Naive thymus-derived CD4-positive, alpha-beta T cell (primary cell): ENCODE data around the gene GPR183. TPM values are rescaled to one million over a fixed set of nuclear protein-coding genes. Genes with fewer than 3 reads are reported as not detected.

Source experiments
- ATAC-seq: fragments of 150-1000 bp; cut with Tn5 transposase; 2 replicates; pipeline ENCODE4 v1.10.0; 2021; ENCODE audit warnings: mild to moderate bottlenecking, moderate library complexity
- CTCF ChIA-PET: fragments of 350-600 bp; sonication (Branson Sonifier 250); formaldehyde crosslinking; loops from one replicate; lab custom pipeline; 2021; ENCODE audit warnings: antibody characterized with exemption; lab: Charles Lee
- POLR2A ChIA-PET: fragments of 350-600 bp; sonication (Branson Sonifier 250); formaldehyde crosslinking; loops from one replicate; lab custom pipeline; 2021; ENCODE audit warnings: antibody characterized with exemption, inconsistent platforms; lab: Charles Lee
- DNase-seq, 9 donors: peaks; one replicate each; pipeline versions ENCODE4 v3.0.0 to v3.0.0-alpha.2; 2020 to 2022; ENCODE audit warnings: mixed read lengths in 1 of 9
- H3K27ac ChIP-seq: one replicate; pipeline ENCODE4 v1.7.0; 2013; ENCODE audit warnings: mild to moderate bottlenecking, low read depth, low read length, moderate library complexity
- H3K27me3 ChIP-seq, 2 donors: one replicate each; pipeline ENCODE4 v1.7.0; 2013; ENCODE audit warnings: low read length in 2 of 2, mild to moderate bottlenecking in 2 of 2, moderate library complexity in 2 of 2; ENCODE audit not compliant: control insufficient read depth in 2 of 2, insufficient read depth in 2 of 2
- H3K36me3 ChIP-seq, 3 experiments: 1 replicate in 2 of 3; 2 replicates in 1 of 3; pipeline ENCODE4 v1.7.0; 2013; ENCODE audit warnings: low read length in 3 of 3, mild to moderate bottlenecking in 3 of 3, moderate library complexity in 1 of 3; ENCODE audit not compliant: insufficient read depth in 3 of 3, control insufficient read depth in 2 of 3
- H3K4me1 ChIP-seq, 2 donors: one replicate each; pipeline ENCODE4 v1.7.0; 2013; ENCODE audit warnings: low read length in 2 of 2, mild to moderate bottlenecking in 2 of 2, moderate library complexity in 1 of 2; ENCODE audit not compliant: control insufficient read depth in 2 of 2, insufficient read depth in 2 of 2
- H3K4me3 ChIP-seq: 2 replicates; pipeline ENCODE4 v1.7.0; 2013; ENCODE audit warnings: mild to moderate bottlenecking, low read length
- H3K9me3 ChIP-seq, 3 experiments: 1 replicate in 2 of 3; 2 replicates in 1 of 3; pipeline ENCODE4 v1.7.0; 2013; ENCODE audit warnings: low read length in 3 of 3; ENCODE audit not compliant: control insufficient read depth in 2 of 3
- H3K27ac Mint-ChIP-seq, 9 donors: one replicate each; pipeline ENCODE4 v1.8.0; 2020 to 2022; ENCODE audit warnings: mixed read lengths in 9 of 9, mild to moderate bottlenecking in 8 of 9, moderate library complexity in 5 of 9, inconsistent platforms in 2 of 9
- H3K27me3 Mint-ChIP-seq, 5 donors: one replicate each; pipeline ENCODE4 v1.8.0; 2021 to 2022; ENCODE audit warnings: mixed read lengths in 5 of 5, mild to moderate bottlenecking in 1 of 5
- H3K36me3 Mint-ChIP-seq, 5 donors: one replicate each; pipeline ENCODE4 v1.8.0; 2020 to 2022; ENCODE audit warnings: mixed read lengths in 5 of 5, mild to moderate bottlenecking in 3 of 5, inconsistent platforms in 1 of 5
- H3K4me1 Mint-ChIP-seq, 7 donors: one replicate each; pipeline ENCODE4 v1.8.0; 2020 to 2022; ENCODE audit warnings: mixed read lengths in 7 of 7, mild to moderate bottlenecking in 3 of 7, inconsistent platforms in 1 of 7
- H3K4me3 Mint-ChIP-seq, 10 donors: one replicate each; pipeline ENCODE4 v1.8.0; 2020 to 2022; ENCODE audit warnings: mild to moderate bottlenecking in 10 of 10, mixed read lengths in 10 of 10, moderate library complexity in 6 of 10, inconsistent platforms in 2 of 10
- H3K9me3 Mint-ChIP-seq, 11 donors: one replicate each; pipeline ENCODE4 v1.8.0; 2020 to 2022; ENCODE audit warnings: mixed read lengths in 11 of 11, mild to moderate bottlenecking in 4 of 11, inconsistent platforms in 1 of 11, moderate library complexity in 1 of 11
- intact Hi-C, 2 donors: fragments of 100-400 bp; cut with micrococcal nuclease; formaldehyde crosslinking; loops; one replicate each; pipeline ENCODE4 v1.15.1; 2023
- polyA plus RNA-seq, 2 donors: library from polyadenylated mRNA; unstranded; fragments of 300-500 nt; fragmentation: Illumina TruSeq; gene quantifications; one replicate each; pipeline ENCODE4 v1.2.3, GENCODE V29; 2021
- total RNA-seq, 6 experiments: library from RNA in 5 of 6; stranded (reverse) in 5 of 6; gene quantifications; 1 replicate in 5 of 6; 2 replicates in 1 of 6; pipeline ENCODE4 v1.2.3 and lab custom pipeline; 2021 to 2026

GPR183 gene, protein sequence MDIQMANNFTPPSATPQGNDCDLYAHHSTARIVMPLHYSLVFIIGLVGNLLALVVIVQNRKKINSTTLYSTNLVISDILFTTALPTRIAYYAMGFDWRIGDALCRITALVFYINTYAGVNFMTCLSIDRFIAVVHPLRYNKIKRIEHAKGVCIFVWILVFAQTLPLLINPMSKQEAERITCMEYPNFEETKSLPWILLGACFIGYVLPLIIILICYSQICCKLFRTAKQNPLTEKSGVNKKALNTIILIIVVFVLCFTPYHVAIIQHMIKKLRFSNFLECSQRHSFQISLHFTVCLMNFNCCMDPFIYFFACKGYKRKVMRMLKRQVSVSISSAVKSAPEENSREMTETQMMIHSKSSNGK
- total RNA-seq (100 to 1,000 TPM in 4 of 5 experiments, 10 to 100 TPM in 1; 26.8 to 231 (median 112) TPM), polyA plus RNA-seq (100 to 1,000 TPM; 234 to 241 TPM), total RNA-seq (lab: John Stamatoyannopoulos, UW) (259 reads per million, percentile 95 among the genes with 10 or more reads in this experiment)

DNA sequence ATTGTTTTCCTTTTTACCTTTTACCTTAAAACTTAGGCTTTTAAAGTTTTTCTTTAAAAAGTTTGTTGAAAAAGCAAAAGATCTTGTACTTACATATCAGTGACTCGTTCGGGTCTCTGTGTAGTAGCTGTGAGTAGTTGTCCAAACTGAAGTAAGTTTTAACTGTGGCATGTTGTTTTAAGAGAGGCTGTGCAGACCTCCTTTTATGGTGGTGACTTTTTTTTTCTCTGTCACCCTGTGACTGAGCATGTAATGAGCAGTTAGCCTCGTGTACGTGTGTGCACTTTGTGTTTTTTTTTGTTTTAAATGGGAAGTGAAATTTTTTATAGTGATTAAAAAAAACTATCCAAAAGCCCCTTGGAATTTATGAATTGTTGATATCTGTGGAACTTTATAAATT lies at the start of gene GPR183:
GPR183 (minus strand) TSS at position 153 of the 400 bp plus-strand sequence. CDS start 11,254 bp downstream, outside the sequence.
- ChIA-PET POLR2A (interaction anchor here (1.2 to 14.3 kb wide), 21 partner anchors 8 to 130 kb away, joined by 3 to 364 read pairs (median 14); no protein-coding TSS in a partner anchor), CTCF (interaction anchor here (0.7 to 6.2 kb wide), 12 partner anchors 23 to 131 kb away, joined by 3 to 39 read pairs (median 4); no protein-coding TSS in a partner anchor)
- Mint-ChIP-seq H3K27ac (peak within 1 kb of the TSS; percentile 89 to 99 (median 95)), H3K36me3 (peaks cover 12 to 45% (median 29%) of the 10 kb centered on the region in 5 donors), H3K4me3 (peak within 1 kb of the TSS; percentile 89 to 100 (median 94)), H3K9me3 (no peaks in the 10 kb centered on the region), H3K4me1 (peaks cover 53 to 83% (median 77%) of the 10 kb centered on the region in 7 donors), H3K27me3 (no peaks in the 10 kb centered on the region)
- no peaks in the 10 kb centered on the region for H3K27me3 ChIP-seq
- peak within 1 kb of the TSS; percentile 88 for H3K27ac ChIP-seq
- DNase-seq = peak in 7 of 9 donors; percentile 69 to 84 (median 76)
- peaks cover 0 to 16% (median 0%) of the 10 kb centered on the region in 3 experiments for H3K36me3 ChIP-seq
- peak within 1 kb of the TSS; percentile 89 for H3K4me3 ChIP-seq
- peak; percentile 84 for ATAC-seq
- intact Hi-C loops = loop anchor here (1.0 to 10.0 kb wide), 18 partner anchors 8 to 298 kb away; partner anchors contain the start of gene CLYBL (in 1 of the 2)
- no peaks in the 10 kb centered on the region for H3K9me3 ChIP-seq
- H3K4me1 ChIP-seq = peaks cover 50 to 54% of the 10 kb centered on the region in 2 donors

DNA sequence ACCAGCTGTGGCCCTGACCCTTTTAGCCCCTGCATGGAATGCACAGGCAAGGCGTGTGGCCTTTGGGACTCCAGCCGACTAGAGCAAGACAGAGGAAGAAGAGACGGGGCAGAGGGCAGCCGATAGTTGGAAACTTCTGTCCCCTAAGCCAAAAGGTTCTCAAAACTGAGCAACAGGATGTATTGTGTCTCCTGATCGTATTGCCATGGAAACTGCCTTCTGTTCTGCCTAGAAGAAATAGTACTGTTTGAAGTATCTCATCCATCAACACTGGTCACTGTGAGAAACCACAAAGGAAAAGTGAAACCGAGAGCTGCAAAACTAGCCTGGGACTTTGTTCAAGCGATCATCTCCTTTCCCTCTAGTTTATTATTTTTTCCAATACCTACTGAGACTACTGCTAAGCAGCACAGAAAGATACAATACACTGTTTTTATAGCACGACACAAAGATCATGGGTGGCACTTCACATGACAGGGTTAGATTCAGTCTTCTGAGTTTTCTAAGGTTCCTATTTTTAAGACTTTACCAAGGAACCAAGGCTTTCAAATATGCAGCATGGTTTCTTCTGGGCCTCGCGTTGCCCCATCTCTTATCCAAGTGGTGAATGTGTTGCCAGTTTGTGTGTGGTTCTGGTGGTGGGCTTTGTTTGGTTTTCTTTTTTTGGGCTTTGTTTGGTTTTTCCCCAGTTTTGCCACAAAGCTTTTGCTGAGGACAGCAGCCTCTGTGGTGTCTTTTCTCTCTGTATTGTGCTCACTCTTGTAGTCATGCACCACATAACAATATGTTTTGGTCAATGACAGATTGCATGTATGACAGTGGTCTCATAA lies 49.3 kb upstream of the GPR183 start:
- H3K4me1 Mint-ChIP-seq = peaks cover 78 to 100% (median 100%) of the 10 kb centered on the region in 7 donors
- ATAC-seq (peak; percentile 77), DNase-seq (peak in 8 of 9 donors; percentile 58 to 94 (median 92))
- Histone ChIP-seq H3K4me1 (peaks cover 95 to 97% of the 10 kb centered on the region in 2 donors), H3K9me3 (no peaks in the 10 kb centered on the region), H3K27ac (peak overlapping the region; percentile 95), H3K36me3 (no peaks in the 10 kb centered on the region), H3K4me3 (peak overlapping the region; percentile 25), H3K27me3 (no peaks in the 10 kb centered on the region)
- peaks cover 12 to 67% (median 29%) of the 10 kb centered on the region in 5 donors for H3K36me3 Mint-ChIP-seq
- H3K9me3 Mint-ChIP-seq = peaks cover 0 to 9% (median 0%) of the 10 kb centered on the region in 11 donors
- ChIA-PET POLR2A (interaction anchor here (0.6 to 8.3 kb wide), 33 partner anchors 8 to 155 kb away, joined by 3 to 205 read pairs (median 4); partner anchors contain the start of genes GPR183 and UBAC2), CTCF (interaction anchor here (0.9 to 2.4 kb wide), 11 partner anchors 10 to 87 kb away, joined by 3 to 12 read pairs (median 6); no protein-coding TSS in a partner anchor)
- peak overlapping the region; percentile 97 to 100 (median 99) for H3K27ac Mint-ChIP-seq
- intact Hi-C loops = loop anchor here (1.0 to 5.0 kb wide), 19 partner anchors 11 to 784 kb away; partner anchors contain the start of genes GPR183 (in 2 of the 2), UBAC2 (in 2 of the 2) and TM9SF2 (in 1 of the 2)
- H3K4me3 Mint-ChIP-seq = peak overlapping the region; percentile 66 to 86 (median 78)
- H3K27me3 Mint-ChIP-seq = no peaks in the 10 kb centered on the region

DNA sequence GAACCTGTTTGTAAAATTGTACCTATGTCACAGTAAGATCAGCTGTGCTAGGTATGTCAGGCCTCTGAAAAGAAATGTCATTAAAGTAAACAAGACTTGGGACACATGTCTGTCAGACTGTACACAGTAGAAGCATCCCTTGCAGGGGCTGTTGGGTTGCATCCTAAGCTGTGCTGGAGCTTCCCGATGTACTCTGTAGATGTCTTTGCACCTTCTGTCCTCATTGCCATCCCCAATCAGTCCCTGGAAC lies 48.7 kb upstream of the GPR183 start:
- Mint-ChIP-seq H3K27me3 (no peaks in the 10 kb centered on the region), H3K4me1 (peaks cover 77 to 100% (median 100%) of the 10 kb centered on the region in 7 donors)
- intact Hi-C loops = loop anchor here (1.0 to 5.0 kb wide), 17 partner anchors 11 to 784 kb away; partner anchors contain the start of genes GPR183 (in 2 of the 2), UBAC2 (in 2 of the 2) and TM9SF2 (in 1 of the 2)

DNA sequence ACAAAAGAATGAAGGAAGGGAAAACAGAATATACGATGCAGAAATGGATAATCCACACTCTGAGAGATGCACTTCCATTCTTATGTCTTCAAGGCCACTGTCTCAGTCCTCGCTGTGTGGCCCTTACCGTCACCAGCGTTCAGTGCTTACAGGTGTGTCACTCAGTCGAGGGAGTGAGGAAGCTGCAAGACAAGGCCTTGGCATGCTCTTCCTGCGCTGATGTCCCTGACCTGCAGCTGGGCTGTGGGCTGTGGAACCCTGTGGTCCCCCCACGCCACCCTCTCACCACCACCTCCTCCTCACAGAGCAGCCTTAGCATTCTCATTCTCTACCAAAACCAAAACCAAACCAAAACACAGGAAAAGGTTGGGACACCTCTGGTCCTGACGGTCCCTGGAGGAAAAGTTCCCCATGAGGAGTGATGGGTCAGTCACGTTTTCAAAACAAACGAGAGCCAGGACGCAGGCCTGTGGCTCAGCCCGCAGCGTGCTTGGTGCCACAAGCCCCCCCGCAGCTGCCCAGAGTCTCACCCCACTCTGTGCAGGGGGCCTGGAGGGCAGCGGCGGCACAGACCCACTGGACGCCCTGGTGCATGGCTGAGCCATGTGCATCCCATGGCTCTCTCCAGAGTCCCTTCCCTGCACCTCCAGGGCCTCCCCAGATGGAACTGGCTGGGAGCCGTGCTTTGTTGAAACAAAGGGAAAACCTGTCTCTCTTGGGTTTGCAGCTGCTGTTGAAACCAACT lies 48.2 kb upstream of the GPR183 start:
- peak overlapping the region; percentile 66 to 86 (median 78) for H3K4me3 Mint-ChIP-seq
- no peak for DNase-seq
- ATAC-seq = no peak
- intact Hi-C loops = loop anchor here (1.0 to 5.0 kb wide), 17 partner anchors 12 to 783 kb away; partner anchors contain the start of genes GPR183 (in 2 of the 2), UBAC2 (in 2 of the 2) and TM9SF2 (in 1 of the 2)
- peaks cover 77 to 100% (median 100%) of the 10 kb centered on the region in 7 donors for H3K4me1 Mint-ChIP-seq
- no peaks in the 10 kb centered on the region for H3K27me3 Mint-ChIP-seq
- peaks cover 9 to 64% (median 24%) of the 10 kb centered on the region in 5 donors for H3K36me3 Mint-ChIP-seq
- no peaks in the 10 kb centered on the region for H3K36me3 ChIP-seq
- ChIA-PET CTCF (interaction anchor here (0.6 to 2.4 kb wide), 11 partner anchors 11 to 85 kb away, joined by 3 to 12 read pairs (median 6); no protein-coding TSS in a partner anchor), POLR2A (interaction anchor here (0.8 to 8.3 kb wide), 26 partner anchors 8 to 154 kb away, joined by 3 to 205 read pairs (median 4); partner anchors contain the start of genes GPR183 and UBAC2)
- H3K27me3 ChIP-seq = no peaks in the 10 kb centered on the region
- peak overlapping the region; percentile 97 to 100 (median 99) for H3K27ac Mint-ChIP-seq
- H3K4me3 ChIP-seq = peak overlapping the region; percentile 25
- H3K27ac ChIP-seq = peak overlapping the region; percentile 95
- peaks cover 0 to 9% (median 0%) of the 10 kb centered on the region in 11 donors for H3K9me3 Mint-ChIP-seq
- H3K4me1 ChIP-seq = peaks cover 95 to 100% of the 10 kb centered on the region in 2 donors
- H3K9me3 ChIP-seq = no peaks in the 10 kb centered on the region

More for the DNA sequence above, 48.7 kb upstream of the GPR183 start:
- Mint-ChIP-seq H3K4me3 (peak overlapping the region; percentile 66 to 86 (median 78)), H3K9me3 (peaks cover 0 to 9% (median 0%) of the 10 kb centered on the region in 11 donors), H3K27ac (peak overlapping the region; percentile 97 to 100 (median 99)), H3K36me3 (peaks cover 12 to 65% (median 29%) of the 10 kb centered on the region in 5 donors)
- Histone ChIP-seq H3K4me1 (peaks cover 96 to 100% of the 10 kb centered on the region in 2 donors), H3K36me3 (no peaks in the 10 kb centered on the region), H3K9me3 (no peaks in the 10 kb centered on the region), H3K27ac (peak overlapping the region; percentile 95), H3K27me3 (no peaks in the 10 kb centered on the region), H3K4me3 (peak overlapping the region; percentile 25)
- ChIA-PET CTCF (interaction anchor here (0.6 to 2.4 kb wide), 11 partner anchors 11 to 86 kb away, joined by 3 to 12 read pairs (median 6); no protein-coding TSS in a partner anchor), POLR2A (interaction anchor here (0.8 to 8.3 kb wide), 27 partner anchors 8 to 155 kb away, joined by 3 to 205 read pairs (median 4); partner anchors contain the start of genes GPR183 and UBAC2)
- ATAC-seq (peak; percentile 17), DNase-seq (no peak)

DNA sequence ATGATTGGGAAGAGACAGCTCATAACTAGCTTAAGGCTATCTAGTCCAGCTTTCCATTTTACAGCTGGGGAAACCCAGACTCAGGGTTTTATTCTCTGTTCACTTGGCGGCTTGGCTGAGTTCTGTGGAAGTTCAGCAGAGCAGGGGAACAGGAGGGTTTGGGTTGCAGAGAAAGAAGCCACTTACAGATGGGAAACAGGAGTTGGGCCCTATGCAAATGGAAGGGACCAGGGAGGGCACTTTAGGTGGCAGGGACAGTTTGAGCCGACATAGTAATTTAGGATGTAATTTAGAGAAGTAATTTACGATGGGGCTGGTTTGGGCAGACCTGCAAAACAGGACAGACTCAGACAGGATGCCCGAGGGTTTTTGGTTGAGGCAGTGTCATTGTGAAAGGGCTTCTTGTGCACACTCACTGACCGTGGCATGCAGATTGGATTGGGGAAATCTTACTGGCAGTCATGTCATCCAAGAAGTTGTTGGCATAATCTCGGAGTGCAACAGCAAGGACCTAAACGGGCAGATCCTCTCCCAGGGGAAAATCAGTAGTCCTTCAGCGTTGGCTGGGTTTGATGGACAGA lies 47.3 kb upstream of the GPR183 start:
- H3K4me1 ChIP-seq = peaks cover 86 to 95% of the 10 kb centered on the region in 2 donors
- Mint-ChIP-seq H3K27ac (peak overlapping the region; percentile 97 to 100 (median 99)), H3K9me3 (peaks cover 0 to 9% (median 0%) of the 10 kb centered on the region in 11 donors), H3K4me1 (peaks cover 74 to 100% (median 98%) of the 10 kb centered on the region in 7 donors), H3K4me3 (peak overlapping the region; percentile 33 to 74 (median 69)), H3K27me3 (no peaks in the 10 kb centered on the region), H3K36me3 (peaks cover 11 to 59% (median 25%) of the 10 kb centered on the region in 5 donors)
- H3K36me3 ChIP-seq = no peaks in the 10 kb centered on the region
- no peaks in the 10 kb centered on the region for H3K27me3 ChIP-seq
- DNase-seq (no peak), ATAC-seq (no peak)
- POLR2A ChIA-PET = interaction anchor here (0.6 to 8.3 kb wide), 14 partner anchors 9 to 150 kb away, joined by 3 to 205 read pairs (median 16); partner anchors contain the start of gene GPR183
- peak overlapping the region; percentile 95 for H3K27ac ChIP-seq
- intact Hi-C loops = no loop called here
- H3K4me3 ChIP-seq = peak overlapping the region; percentile 25
- H3K9me3 ChIP-seq = no peaks in the 10 kb centered on the region
- CTCF ChIA-PET = interaction anchor here (0.6 to 4.5 kb wide), 9 partner anchors 17 to 166 kb away, joined by 3 to 39 read pairs (median 4); partner anchors contain the start of gene GPR183
